Thoracic aorta (tissue), 2 donors: ENCODE results near the gene HPCAL1. TPM values are rescaled to one million over a fixed set of nuclear protein-coding genes. Genes with fewer than 3 reads are reported as not detected.

Source experiments
- ATAC-seq: fragments of 150-250 bp; one replicate; pipeline ENCODE4 v1.8.0; 2017; ENCODE audit warnings: low read depth; ENCODE audit not compliant: insufficient number of reproducible peaks, low FRiP score
- DNase-seq: peaks from one replicate; pipeline ENCODE4 v3.0.0-alpha.2; 2020; ENCODE audit warnings: low spot score
- H3K27ac ChIP-seq, 2 donors: fragments of 200-600 bp; sonication (generic); 1 replicate in 1 of 2; 2 replicates in 1 of 2; pipeline ENCODE4 v1.5.1; 2016; ENCODE audit warnings: mild to moderate bottlenecking in 2 of 2, moderate library complexity in 2 of 2
- H3K27me3 ChIP-seq: fragments of 200-600 bp; sonication (generic); replicated peaks from 2 replicates; pipeline ENCODE4 v1.6.0; 2016; ENCODE audit warnings: mild to moderate bottlenecking; ENCODE audit not compliant: insufficient read depth
- H3K36me3 ChIP-seq: fragments of 200-600 bp; sonication (generic); one replicate; pipeline ENCODE4 v1.5.1; 2016
- H3K4me1 ChIP-seq, 2 donors: fragments of 200-600 bp; sonication (generic); 1 replicate in 1 of 2; 2 replicates in 1 of 2; pipeline versions ENCODE4 v1.5.1 to v1.6.0; 2016; ENCODE audit warnings: low read depth in 2 of 2, mild to moderate bottlenecking in 1 of 2; ENCODE audit not compliant: control insufficient read depth in 1 of 2
- H3K4me3 ChIP-seq: fragments of 200-600 bp; sonication (generic); 2 replicates; pipeline ENCODE4 v1.5.1; 2016; ENCODE audit warnings: mild to moderate bottlenecking
- H3K9me3 ChIP-seq: fragments of 200-600 bp; sonication (generic); 2 replicates; pipeline ENCODE4 v1.5.1; 2016
- CTCF ChIP-seq: fragments of 200-600 bp; sonication (generic); IDR thresholded peaks from one replicate; pipeline ENCODE4 v1.5.1; 2019; ENCODE audit warnings: antibody characterized with exemption
- total RNA-seq, 2 donors: library from RNA; depleted of rRNA; stranded (reverse); fragments of >200 nt; gene quantifications; one replicate each; pipeline versions ENCODE4 v1.1.0 to v1.2.3, GENCODE V29; 2016

The HPCAL1 gene
- total RNA-seq, 2 donors from 2014 or later: 34.6 to 50.2 TPM

DNA sequence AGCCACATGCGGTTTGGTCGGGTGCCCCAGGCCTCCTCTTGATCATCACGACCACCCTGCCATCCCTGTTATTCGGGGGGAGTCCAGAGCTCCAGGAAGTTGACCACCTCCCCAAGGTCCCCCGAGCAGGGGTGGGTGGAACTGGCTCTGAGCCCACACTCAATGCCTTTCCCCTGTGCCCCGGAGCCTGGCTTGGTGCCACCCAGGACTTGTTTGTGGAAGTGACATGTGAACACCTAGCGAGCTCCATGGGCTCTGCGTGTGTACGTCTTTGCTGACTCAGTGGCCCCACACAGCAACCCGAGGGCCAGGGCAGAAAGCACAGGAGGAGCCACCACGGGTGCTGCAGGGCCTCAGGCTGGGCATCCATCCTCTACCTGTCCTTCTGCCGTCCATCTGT lies 112.9 kb downstream of the HPCAL1 start:
- DNase-seq (no peak), ATAC-seq (no peak)
- TF ChIP-seq CTCF: no peak
- no peak overlapping the region for H3K4me3 ChIP-seq
- no peaks in the 10 kb centered on the region for H3K9me3 ChIP-seq
- H3K4me1 ChIP-seq: peaks cover 0 to 19% of the 10 kb centered on the region in 2 donors
- H3K27ac ChIP-seq: no peak overlapping the region
- no peaks in the 10 kb centered on the region for H3K36me3 ChIP-seq
- H3K27me3 ChIP-seq: no peaks in the 10 kb centered on the region

DNA sequence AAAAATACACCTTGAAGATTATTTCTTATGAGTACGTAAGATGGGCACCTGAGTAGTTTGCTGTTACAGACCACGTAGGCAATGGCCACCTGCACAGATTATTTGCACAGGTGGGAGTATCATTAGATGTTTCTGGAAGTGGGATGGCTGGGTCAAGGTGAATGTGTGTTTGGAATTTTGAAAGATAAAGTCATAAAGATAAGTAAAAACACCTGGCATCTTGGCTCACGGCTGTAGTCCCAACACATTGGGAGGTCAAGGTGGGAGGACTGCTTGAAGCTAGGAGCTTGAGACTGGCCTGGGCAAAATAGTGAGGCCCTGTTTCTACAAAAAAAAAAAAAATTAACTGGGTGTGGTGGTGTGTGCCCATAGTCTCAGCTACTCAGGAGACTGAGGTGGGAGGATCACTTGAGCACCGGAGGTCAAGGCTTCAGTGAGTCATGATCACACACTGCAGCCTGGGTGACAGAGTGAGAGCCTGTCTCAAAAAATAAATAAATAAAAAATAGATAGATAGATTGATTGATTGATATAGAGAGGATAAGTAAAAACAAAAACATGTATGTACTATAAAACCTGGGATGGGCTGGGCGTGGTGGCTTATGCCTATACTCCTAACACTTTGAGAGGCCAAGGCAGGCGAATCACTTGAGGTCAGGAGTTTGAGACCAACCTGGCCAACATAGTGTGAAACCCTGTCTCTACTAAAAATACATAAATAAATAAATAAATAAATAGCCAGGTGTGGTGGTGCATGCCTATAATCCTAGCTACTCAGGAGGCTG lies 115.0 kb downstream of the HPCAL1 start:
- Histone ChIP-seq H3K36me3 (no peaks in the 10 kb centered on the region), H3K4me1 (peaks cover 0 to 19% of the 10 kb centered on the region in 2 donors), H3K4me3 (no peak overlapping the region), H3K27me3 (no peaks in the 10 kb centered on the region), H3K9me3 (no peaks in the 10 kb centered on the region), H3K27ac (no peak overlapping the region)
- ATAC-seq (no peak), DNase-seq (no peak)
- TF ChIP-seq CTCF: no peak

DNA sequence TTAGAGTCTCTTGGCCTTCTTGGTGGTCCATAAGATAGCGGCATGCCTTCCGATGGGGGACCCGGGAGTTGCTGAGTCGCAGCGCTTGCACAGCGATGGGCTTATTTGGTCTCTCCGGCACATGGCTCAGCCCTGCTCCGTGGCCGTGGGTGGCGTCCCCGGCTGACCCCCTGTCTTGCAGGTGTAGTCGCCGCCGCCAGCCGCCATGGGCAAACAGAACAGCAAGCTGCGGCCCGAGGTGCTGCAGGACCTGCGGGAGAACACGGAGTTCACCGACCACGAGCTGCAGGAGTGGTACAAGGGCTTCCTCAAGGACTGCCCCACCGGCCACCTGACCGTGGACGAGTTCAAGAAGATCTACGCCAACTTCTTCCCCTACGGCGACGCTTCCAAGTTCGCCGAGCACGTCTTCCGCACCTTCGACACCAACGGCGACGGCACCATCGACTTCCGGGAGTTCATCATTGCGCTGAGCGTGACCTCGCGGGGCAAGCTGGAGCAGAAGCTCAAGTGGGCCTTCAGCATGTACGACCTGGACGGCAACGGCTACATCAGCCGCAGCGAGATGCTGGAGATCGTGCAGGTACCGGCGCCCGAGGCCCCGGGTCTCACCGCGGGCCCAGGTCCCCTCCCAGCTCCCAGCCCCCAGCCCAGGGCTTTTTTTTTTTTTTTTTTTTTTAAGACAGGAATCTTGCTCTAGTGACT lies 117.0 kb downstream of the HPCAL1 start:
- no peak for TF ChIP-seq CTCF
- Histone ChIP-seq H3K27me3 (no peaks in the 10 kb centered on the region), H3K36me3 (no peaks in the 10 kb centered on the region), H3K4me1 (peaks cover 0 to 1% of the 10 kb centered on the region in 2 donors), H3K9me3 (no peaks in the 10 kb centered on the region), H3K4me3 (no peak overlapping the region), H3K27ac (no peak overlapping the region)
- ATAC-seq: no peak
- no peak for DNase-seq

DNA sequence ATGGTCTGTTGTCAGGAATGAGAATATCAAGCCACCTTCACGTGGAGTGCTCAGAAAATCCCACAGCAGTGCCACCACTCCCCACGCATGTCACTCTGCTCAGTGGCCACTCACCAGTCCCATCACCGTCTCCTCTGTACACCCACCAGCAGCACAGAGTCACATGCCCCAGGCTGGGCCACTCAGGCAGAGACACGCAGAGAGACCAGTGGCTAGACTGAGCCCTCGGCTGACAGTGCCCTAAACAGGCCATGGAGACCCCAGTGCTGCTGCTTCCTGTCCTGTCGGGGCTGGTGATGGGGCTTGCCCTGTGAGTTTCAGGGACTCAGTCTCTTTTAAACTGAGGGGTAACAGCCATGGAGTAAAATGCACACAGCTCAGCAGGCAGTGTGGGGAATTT lies 119.5 kb downstream of the HPCAL1 start:
- Histone ChIP-seq H3K4me3 (no peak overlapping the region), H3K36me3 (no peaks in the 10 kb centered on the region), H3K27ac (no peak overlapping the region), H3K4me1 (no peaks in the 10 kb centered on the region), H3K27me3 (no peaks in the 10 kb centered on the region), H3K9me3 (no peaks in the 10 kb centered on the region)
- no peak for DNase-seq
- ATAC-seq: no peak
- TF ChIP-seq CTCF: no peak

DNA sequence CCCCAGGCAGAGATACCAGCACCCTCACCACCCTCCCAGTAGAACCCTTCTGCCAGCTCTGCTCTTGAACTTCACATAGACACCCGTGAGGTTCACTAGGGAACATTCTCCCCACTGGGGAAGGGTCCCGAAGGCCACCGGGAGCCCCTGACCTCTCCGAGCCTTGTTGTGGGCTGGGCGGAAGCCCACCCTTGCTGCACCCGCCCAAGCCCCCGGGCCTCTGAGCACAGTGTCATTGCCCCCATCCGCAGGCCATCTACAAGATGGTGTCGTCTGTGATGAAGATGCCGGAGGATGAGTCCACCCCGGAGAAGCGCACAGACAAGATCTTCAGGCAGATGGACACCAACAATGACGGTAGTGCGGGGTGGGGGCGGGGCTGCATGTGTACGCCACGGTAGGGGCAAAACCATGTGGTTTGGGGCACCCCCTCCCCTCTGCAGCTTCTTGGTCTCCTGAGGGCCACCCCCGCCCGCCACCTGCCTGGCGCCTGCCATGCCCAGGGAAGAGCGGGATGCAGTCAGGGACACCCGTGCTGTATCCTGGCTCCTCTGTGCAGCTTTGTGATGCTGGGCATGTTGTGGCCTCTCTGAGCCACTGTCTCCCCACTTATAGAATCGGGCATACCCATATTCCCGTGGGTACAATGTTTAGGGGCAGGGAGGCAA lies 120.2 kb downstream of the HPCAL1 start:
- DNase-seq: no peak
- H3K27ac ChIP-seq: no peak overlapping the region

More for the DNA sequence above, 120.2 kb downstream of the HPCAL1 start:
- H3K9me3 ChIP-seq: no peaks in the 10 kb centered on the region
- ATAC-seq: no peak
- H3K4me3 ChIP-seq: no peak overlapping the region
- H3K27me3 ChIP-seq: no peaks in the 10 kb centered on the region
- H3K4me1 ChIP-seq: no peaks in the 10 kb centered on the region
- no peaks in the 10 kb centered on the region for H3K36me3 ChIP-seq
- no peak for TF ChIP-seq CTCF
